ENCODE data around the gene MPEG1.

DNA sequence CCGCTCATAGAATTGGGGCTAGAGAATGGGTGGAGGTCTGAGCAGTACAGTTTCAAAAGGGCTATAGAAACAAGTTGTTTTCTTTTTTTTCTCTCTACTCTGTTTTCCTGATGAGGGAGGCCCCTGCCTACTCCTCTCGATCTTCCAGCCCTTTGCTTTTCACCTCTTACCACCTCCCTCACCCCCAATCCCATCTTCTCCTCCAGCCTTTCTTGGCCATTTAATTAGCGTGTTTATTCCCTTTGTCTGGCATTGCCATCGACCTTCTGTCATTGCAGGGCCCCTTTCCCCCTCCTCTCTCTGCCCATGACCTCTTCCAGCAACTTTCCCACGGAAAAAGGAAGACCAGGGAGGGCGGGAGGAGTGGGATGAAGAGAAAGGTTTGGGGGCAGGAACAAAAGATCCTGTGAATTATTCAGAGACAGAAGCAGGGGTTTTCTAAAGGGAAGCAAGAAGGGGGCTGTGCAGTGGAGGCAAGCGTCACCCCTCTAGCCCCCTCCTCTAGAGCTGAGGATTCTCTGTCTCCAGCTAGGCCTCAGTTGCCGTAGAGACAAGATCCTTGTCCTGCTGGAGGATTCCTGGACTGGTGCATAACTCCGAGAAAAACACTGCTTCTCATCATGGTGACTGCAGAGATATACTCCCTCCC, 27.9 kb downstream of the MPEG1 start:
- TF ChIP-seq EP300 (IDR thresholded peaks at IDR 0.05; ENCODE audit: low read length), result no peak
- TF ChIP-seq, protein P1, sequence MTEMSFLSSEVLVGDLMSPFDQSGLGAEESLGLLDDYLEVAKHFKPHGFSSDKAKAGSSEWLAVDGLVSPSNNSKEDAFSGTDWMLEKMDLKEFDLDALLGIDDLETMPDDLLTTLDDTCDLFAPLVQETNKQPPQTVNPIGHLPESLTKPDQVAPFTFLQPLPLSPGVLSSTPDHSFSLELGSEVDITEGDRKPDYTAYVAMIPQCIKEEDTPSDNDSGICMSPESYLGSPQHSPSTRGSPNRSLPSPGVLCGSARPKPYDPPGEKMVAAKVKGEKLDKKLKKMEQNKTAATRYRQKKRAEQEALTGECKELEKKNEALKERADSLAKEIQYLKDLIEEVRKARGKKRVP (CRISPR knock-in tag; IDR thresholded peaks at IDR 0.05), result no peak
- TF ChIP-seq POLR2A (conservative IDR thresholded peaks at IDR 0.05), result no peak
- no peak for TF ChIP-seq FIP1L1 (IDR thresholded peaks at IDR 0.05; ENCODE audit: low read depth, low read length, poor library complexity, severe bottlenecking)
- no peak for TF ChIP-seq SETDB1 (IDR thresholded peaks at IDR 0.05; ENCODE audit: low read length)
- no peak for TF ChIP-seq BHLHE40 (IDR thresholded peaks at IDR 0.05; ENCODE audit: low read length)
- no peak for TF ChIP-seq ARNT (IDR thresholded peaks at IDR 0.05)
- TF ChIP-seq MXI1 (IDR thresholded peaks at IDR 0.05; ENCODE audit: low read depth, low read length), result no peak
- no peak for TF ChIP-seq PML (IDR thresholded peaks at IDR 0.05; ENCODE audit: low read length)
- TF ChIP-seq, protein P2, sequence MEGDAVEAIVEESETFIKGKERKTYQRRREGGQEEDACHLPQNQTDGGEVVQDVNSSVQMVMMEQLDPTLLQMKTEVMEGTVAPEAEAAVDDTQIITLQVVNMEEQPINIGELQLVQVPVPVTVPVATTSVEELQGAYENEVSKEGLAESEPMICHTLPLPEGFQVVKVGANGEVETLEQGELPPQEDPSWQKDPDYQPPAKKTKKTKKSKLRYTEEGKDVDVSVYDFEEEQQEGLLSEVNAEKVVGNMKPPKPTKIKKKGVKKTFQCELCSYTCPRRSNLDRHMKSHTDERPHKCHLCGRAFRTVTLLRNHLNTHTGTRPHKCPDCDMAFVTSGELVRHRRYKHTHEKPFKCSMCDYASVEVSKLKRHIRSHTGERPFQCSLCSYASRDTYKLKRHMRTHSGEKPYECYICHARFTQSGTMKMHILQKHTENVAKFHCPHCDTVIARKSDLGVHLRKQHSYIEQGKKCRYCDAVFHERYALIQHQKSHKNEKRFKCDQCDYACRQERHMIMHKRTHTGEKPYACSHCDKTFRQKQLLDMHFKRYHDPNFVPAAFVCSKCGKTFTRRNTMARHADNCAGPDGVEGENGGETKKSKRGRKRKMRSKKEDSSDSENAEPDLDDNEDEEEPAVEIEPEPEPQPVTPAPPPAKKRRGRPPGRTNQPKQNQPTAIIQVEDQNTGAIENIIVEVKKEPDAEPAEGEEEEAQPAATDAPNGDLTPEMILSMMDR (IDR thresholded peaks at IDR 0.05 in 2 of 3, conservative IDR thresholded peaks at IDR 0.05 in 1 of 3; ENCODE audit: insufficient read depth in 2 of 3, low read depth in 1 of 3, low read length in 3 of 3), result no peak
- TF ChIP-seq, protein P3, sequence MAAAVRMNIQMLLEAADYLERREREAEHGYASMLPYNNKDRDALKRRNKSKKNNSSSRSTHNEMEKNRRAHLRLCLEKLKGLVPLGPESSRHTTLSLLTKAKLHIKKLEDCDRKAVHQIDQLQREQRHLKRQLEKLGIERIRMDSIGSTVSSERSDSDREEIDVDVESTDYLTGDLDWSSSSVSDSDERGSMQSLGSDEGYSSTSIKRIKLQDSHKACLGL (CRISPR knock-in tag; IDR thresholded peaks at IDR 0.05; ENCODE audit: borderline replicate concordance, poor library complexity, severe bottlenecking), result no peak
- TF ChIP-seq, protein P4, sequence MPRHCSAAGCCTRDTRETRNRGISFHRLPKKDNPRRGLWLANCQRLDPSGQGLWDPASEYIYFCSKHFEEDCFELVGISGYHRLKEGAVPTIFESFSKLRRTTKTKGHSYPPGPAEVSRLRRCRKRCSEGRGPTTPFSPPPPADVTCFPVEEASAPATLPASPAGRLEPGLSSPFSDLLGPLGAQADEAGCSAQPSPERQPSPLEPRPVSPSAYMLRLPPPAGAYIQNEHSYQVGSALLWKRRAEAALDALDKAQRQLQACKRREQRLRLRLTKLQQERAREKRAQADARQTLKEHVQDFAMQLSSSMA (CRISPR knock-in tag; IDR thresholded peaks at IDR 0.05), result no peak
- TF ChIP-seq BDP1 (IDR thresholded peaks at IDR 0.05; ENCODE audit: insufficient read depth, insufficient read length), result no peak
